ENCODE measurements around the gene RAPGEF4.

- TF ChIP-seq EP300 (IDR thresholded peaks at IDR 0.05) (no peak), POLR2AphosphoS5 (IDR thresholded peaks at IDR 0.05) (no peak), CTCF (IDR thresholded peaks at IDR 0.05) (no peak), POLR2A (IDR thresholded peaks at IDR 0.05) (no peak)
Measured at GRCh38 chr2:172922815-172923214, 187.2 kb downstream of the RAPGEF4 start.
